K562 (cell line): ENCODE results near the gene GGPS1. TPM values are rescaled to one million over a fixed set of nuclear protein-coding genes. Genes with fewer than 3 reads are reported as not detected.

Source experiments
- ARID1B ChIP-seq: fragments of 450-650 bp; IDR thresholded peaks from 2 replicates; pipeline ENCODE4 v1.6.1; 2016; ENCODE audit warnings: antibody characterized with exemption, mild to moderate bottlenecking, inconsistent platforms
- ETV6 ChIP-seq, 3 experiments: fragments of 150-350 bp in 1 of 3; sonication (generic) in 1 of 3; formaldehyde crosslinking in 1 of 3; IDR thresholded peaks; 2 replicates each; pipeline versions ENCODE4 v1.6.1 to v1.8.0; 2014 to 2022; ENCODE audit warnings: borderline replicate concordance in 2 of 3, low read depth in 2 of 3, antibody characterized with exemption in 1 of 3, low read length in 1 of 3, mild to moderate bottlenecking in 1 of 3, missing genetic modification reagents in 1 of 3
- GABPB1 ChIP-seq: sonication (generic); formaldehyde crosslinking; IDR thresholded peaks from 2 replicates; pipeline ENCODE4 v1.8.0; 2022; ENCODE audit warnings: mild to moderate bottlenecking, missing genetic modification reagents
- GATAD2A ChIP-seq: fragments of 450-650 bp; IDR thresholded peaks from 2 replicates; pipeline ENCODE4 v1.6.1; 2017
- HIVEP1 ChIP-seq: fragments of 250-450 bp; sonication (Bioruptor Pico); IDR thresholded peaks from 2 replicates; pipeline ENCODE4 v1.4.0; 2020; ENCODE audit warnings: mild to moderate bottlenecking
- HLTF ChIP-seq: fragments of 450-650 bp; IDR thresholded peaks from 2 replicates; pipeline ENCODE4 v1.6.1; 2016
- KLF1 ChIP-seq: fragments of 450-650 bp; IDR thresholded peaks from 2 replicates; pipeline ENCODE4 v1.6.1; 2016; ENCODE audit warnings: missing genetic modification characterization, missing compliant biosample characterization
- NCOA2 ChIP-seq, 2 experiments: fragments of 450-650 bp; IDR thresholded peaks; 2 replicates each; pipeline ENCODE4 v1.6.1; 2018; ENCODE audit warnings: mild to moderate bottlenecking in 2 of 2, moderate library complexity in 1 of 2; ENCODE audit not compliant: partially characterized antibody in 2 of 2
- NRF1 ChIP-seq, 2 experiments: fragments of 450-650 bp; IDR thresholded peaks in 1 of 2; conservative IDR thresholded peaks in 1 of 2; 2 replicates each; pipeline ENCODE4 v1.6.1; 2014; ENCODE audit warnings: mild to moderate bottlenecking in 2 of 2
- PHB2 ChIP-seq: fragments of 450-650 bp; IDR thresholded peaks from 2 replicates; pipeline ENCODE4 v1.6.1; 2017; ENCODE audit warnings: low read depth
- RAD51 ChIP-seq: fragments of 450-650 bp; IDR thresholded peaks from 2 replicates; pipeline ENCODE4 v1.7.1; 2016; ENCODE audit warnings: low read depth, mild to moderate bottlenecking, borderline replicate concordance
- RFX1 ChIP-seq: fragments of 450-650 bp; IDR thresholded peaks from 2 replicates; pipeline ENCODE4 v1.6.1; 2016; ENCODE audit warnings: mild to moderate bottlenecking, moderate library complexity
- SIN3A ChIP-seq, 2 experiments: fragments of 150-350 bp in 1 of 2; IDR thresholded peaks; 2 replicates each; pipeline ENCODE4 v1.6.1; 2011 to 2016; ENCODE audit warnings: borderline replicate concordance in 2 of 2, low read depth in 2 of 2, low read length in 2 of 2, mild to moderate bottlenecking in 2 of 2, moderate library complexity in 2 of 2; ENCODE audit not compliant: control insufficient read depth in 1 of 2
- SLC30A9 ChIP-seq: fragments of 250-450 bp; sonication (Bioruptor Pico); IDR thresholded peaks from 2 replicates; pipeline ENCODE4 v1.8.0; 2022; ENCODE audit warnings: mild to moderate bottlenecking, moderate library complexity
- SMAD3 ChIP-seq: fragments of 450-650 bp; formaldehyde crosslinking; conservative IDR thresholded peaks from 2 replicates; pipeline ENCODE4 v1.4.0; 2020; ENCODE audit warnings: mild to moderate bottlenecking
- SPI1 ChIP-seq: IDR thresholded peaks from 2 replicates; pipeline ENCODE4 v1.6.1; 2011; ENCODE audit warnings: low read depth, low read length, control low read depth, borderline replicate concordance
- STAT5A ChIP-seq: IDR thresholded peaks from 2 replicates; pipeline ENCODE4 v1.6.1; 2012; ENCODE audit warnings: low read length, inconsistent platforms, borderline replicate concordance
- TCF3 ChIP-seq: sonication (generic); formaldehyde crosslinking; IDR thresholded peaks from 2 replicates; pipeline ENCODE4 v1.4.0; 2020; ENCODE audit warnings: mild to moderate bottlenecking, missing genetic modification reagents
- ZBTB34 ChIP-seq: fragments of 250-450 bp; sonication (Bioruptor Pico); IDR thresholded peaks from 2 replicates; pipeline ENCODE4 v1.8.0; 2021; ENCODE audit warnings: mild to moderate bottlenecking, moderate library complexity
- ZC3H11A ChIP-seq: IDR thresholded peaks from 2 replicates; pipeline ENCODE4 v1.6.1; 2012; ENCODE audit warnings: low read depth, low read length, improper control_type of control experiment
- ZFP30 ChIP-seq: fragments of 250-450 bp; sonication (Bioruptor Pico); IDR thresholded peaks from 2 replicates; pipeline ENCODE4 v1.8.0; 2022; ENCODE audit warnings: moderate library complexity, mild to moderate bottlenecking, inconsistent platforms, borderline replicate concordance
- ZKSCAN1 ChIP-seq: fragments of 150-350 bp; IDR thresholded peaks from 2 replicates; pipeline ENCODE4 v1.6.1; 2016; ENCODE audit warnings: low read depth, low read length
- ZNF212 ChIP-seq: fragments of 450-650 bp; formaldehyde crosslinking; IDR thresholded peaks from 2 replicates; pipeline ENCODE4 v1.4.0; 2020; ENCODE audit warnings: mild to moderate bottlenecking
- ZNF75A ChIP-seq: fragments of 450-650 bp; formaldehyde crosslinking; IDR thresholded peaks from 2 replicates; pipeline ENCODE4 v1.4.0; 2020; ENCODE audit warnings: mild to moderate bottlenecking
- ZSCAN32 ChIP-seq: fragments of 450-650 bp; formaldehyde crosslinking; IDR thresholded peaks from 2 replicates; pipeline ENCODE4 v1.4.0; 2020; ENCODE audit warnings: mild to moderate bottlenecking, moderate library complexity
- polyA plus RNA-seq, 8 experiments: library from polyadenylated mRNA; depleted of rRNA in 4 of 8; stranded (reverse) in 5 of 8; unstranded in 3 of 8; fragments of >200 nt; fragmentation: Nextera tagmentation in 2 of 8; fragmentation: Illumina TruSeq in 1 of 8; extraction: Ambion mirVana in 2 of 8; extraction: Trizol in 1 of 8; gene quantifications; 2 replicates each; pipeline versions ENCODE4 v1.2.1 to v1.2.3, GENCODE V29; 2011 to 2014; ENCODE audit warnings: inconsistent platforms in 1 of 8, missing spikeins in 1 of 8
- total RNA-seq, 7 experiments: library from RNA; depleted of rRNA in 6 of 7; stranded (reverse); fragments of >200 nt in 6 of 7; fragmentation: Illumina TruSeq in 2 of 7; extraction: Trizol in 2 of 7; gene quantifications; 2 replicates each; pipeline versions ENCODE4 v1.2.1 to v1.2.3, GENCODE V29; 2011 to 2021; ENCODE audit warnings: low replicate concordance in 1 of 7
- TF ChIP-seq, protein P1 (sequence below): fragments of 250-450 bp; sonication (Bioruptor Pico); IDR thresholded peaks from 2 replicates; pipeline ENCODE4 v1.9.0; 2021; ENCODE audit warnings: mild to moderate bottlenecking
- TF ChIP-seq, protein P2 (sequence below): sonication (generic); formaldehyde crosslinking; IDR thresholded peaks from 2 replicates; pipeline ENCODE4 v1.8.0; 2023; ENCODE audit warnings: mild to moderate bottlenecking, missing genetic modification reagents

GGPS1 gene
- total and polyA plus RNA-seq, 9 of the 15 experiments (the other 6 are each of a cell fraction or from before 2014, with no cell fraction given) = 18.8 to 104 (median 56.3) TPM

- peak; percentile 35; the same call in 1 of the 2 replicates for TF ChIP-seq TCF3 (CRISPR knock-in tag)
- no peak for TF ChIP-seq SMAD3 (CRISPR knock-in tag)
- TF ChIP-seq HLTF = peak; percentile 46; the same call in 1 of the 2 replicates
- 0 out of 2 replicates have a peak, but pooled peaks have one; percentile 15 for TF ChIP-seq ZC3H11A
- peak; percentile 60 to 90 for TF ChIP-seq SIN3A (IDR thresholded peaks at IDR 0.05; ENCODE audit: borderline replicate concordance in 2 of 2, control insufficient read depth in 1 of 2, low read depth in 2 of 2, low read length in 2 of 2)
- TF ChIP-seq NRF1 (conservative IDR thresholded peaks at IDR 0.05 in 1 of 2, IDR thresholded peaks at IDR 0.05 in 1 of 2) = peak; percentile 80 to 85
- TF ChIP-seq KLF1 (tag) = peak; percentile 54; the same call in 1 of the 2 replicates
- TF ChIP-seq ZSCAN32 (CRISPR knock-in tag) = no peak
- no peak for TF ChIP-seq GATAD2A
- no peak for TF ChIP-seq ZNF75A
- TF ChIP-seq ARID1B = no peak; the same call in 1 of the 2 replicates
- no peak for TF ChIP-seq ZNF212 (CRISPR knock-in tag)
- no peak for TF ChIP-seq SLC30A9 (CRISPR knock-in tag)
- 0 out of 2 replicates have a peak, but pooled peaks have one; percentile 14 for TF ChIP-seq ZKSCAN1
- TF ChIP-seq ETV6 (IDR thresholded peaks at IDR 0.05; ENCODE audit: borderline replicate concordance in 1 of 2, low read depth in 2 of 2, low read length in 1 of 2) = no peak; a peak in 1 of 4 replicates
- TF ChIP-seq ETV6 (CRISPR knock-in tag; IDR thresholded peaks at IDR 0.05; ENCODE audit: borderline replicate concordance) = peak; percentile 88; the same call in 1 of the 2 replicates
- TF ChIP-seq ZBTB34 (CRISPR knock-in tag) = no peak
- TF ChIP-seq, protein P1, sequence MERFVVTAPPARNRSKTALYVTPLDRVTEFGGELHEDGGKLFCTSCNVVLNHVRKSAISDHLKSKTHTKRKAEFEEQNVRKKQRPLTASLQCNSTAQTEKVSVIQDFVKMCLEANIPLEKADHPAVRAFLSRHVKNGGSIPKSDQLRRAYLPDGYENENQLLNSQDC (CRISPR knock-in tag) = no peak
- TF ChIP-seq, protein P2, sequence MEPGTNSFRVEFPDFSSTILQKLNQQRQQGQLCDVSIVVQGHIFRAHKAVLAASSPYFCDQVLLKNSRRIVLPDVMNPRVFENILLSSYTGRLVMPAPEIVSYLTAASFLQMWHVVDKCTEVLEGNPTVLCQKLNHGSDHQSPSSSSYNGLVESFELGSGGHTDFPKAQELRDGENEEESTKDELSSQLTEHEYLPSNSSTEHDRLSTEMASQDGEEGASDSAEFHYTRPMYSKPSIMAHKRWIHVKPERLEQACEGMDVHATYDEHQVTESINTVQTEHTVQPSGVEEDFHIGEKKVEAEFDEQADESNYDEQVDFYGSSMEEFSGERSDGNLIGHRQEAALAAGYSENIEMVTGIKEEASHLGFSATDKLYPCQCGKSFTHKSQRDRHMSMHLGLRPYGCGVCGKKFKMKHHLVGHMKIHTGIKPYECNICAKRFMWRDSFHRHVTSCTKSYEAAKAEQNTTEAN (CRISPR knock-in tag) = no peak
- TF ChIP-seq RAD51 = peak; percentile 87
- no peak; the same call in 1 of the 2 replicates for TF ChIP-seq STAT5A
- TF ChIP-seq NCOA2 (IDR thresholded peaks at IDR 0.05; ENCODE audit: partially characterized antibody in 2 of 2) = no peak
- TF ChIP-seq ZFP30 = no peak
- peak; percentile 43; the same call in 1 of the 2 replicates for TF ChIP-seq HIVEP1 (CRISPR knock-in tag)
- no peak for TF ChIP-seq RFX1
- TF ChIP-seq PHB2 = no peak
- peak; percentile 95 for TF ChIP-seq GABPB1 (CRISPR knock-in tag)
- TF ChIP-seq SPI1 = peak; percentile 66; the same call in 1 of the 2 replicates
Observed at GRCh38 chr1:235367000-235367908, 38.9 kb downstream of the GGPS1 start, which contains the start of gene TBCE (continued).
